ENCODE data around the gene IKZF2.

DNA sequence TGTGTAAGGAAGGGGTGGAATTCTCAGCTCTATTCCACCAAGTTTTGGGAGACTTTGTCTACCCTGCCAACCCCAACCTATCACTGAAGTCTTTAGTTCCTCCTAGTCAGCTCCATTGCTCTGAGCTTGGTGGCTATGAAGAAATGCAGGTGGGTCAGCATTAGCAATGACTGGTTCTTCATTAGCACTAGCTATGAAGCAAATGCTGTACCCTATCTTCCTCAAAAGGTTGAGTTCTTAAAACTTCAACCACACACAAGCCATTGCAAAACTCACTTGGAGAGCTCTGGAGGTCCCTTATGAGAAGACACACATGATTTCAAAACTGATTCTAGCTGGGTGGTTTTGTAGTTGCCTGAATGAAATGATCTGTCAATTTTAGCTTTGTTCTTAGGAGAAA, 193.8 kb downstream of the IKZF2 start:
- TF ChIP-seq, protein P1, sequence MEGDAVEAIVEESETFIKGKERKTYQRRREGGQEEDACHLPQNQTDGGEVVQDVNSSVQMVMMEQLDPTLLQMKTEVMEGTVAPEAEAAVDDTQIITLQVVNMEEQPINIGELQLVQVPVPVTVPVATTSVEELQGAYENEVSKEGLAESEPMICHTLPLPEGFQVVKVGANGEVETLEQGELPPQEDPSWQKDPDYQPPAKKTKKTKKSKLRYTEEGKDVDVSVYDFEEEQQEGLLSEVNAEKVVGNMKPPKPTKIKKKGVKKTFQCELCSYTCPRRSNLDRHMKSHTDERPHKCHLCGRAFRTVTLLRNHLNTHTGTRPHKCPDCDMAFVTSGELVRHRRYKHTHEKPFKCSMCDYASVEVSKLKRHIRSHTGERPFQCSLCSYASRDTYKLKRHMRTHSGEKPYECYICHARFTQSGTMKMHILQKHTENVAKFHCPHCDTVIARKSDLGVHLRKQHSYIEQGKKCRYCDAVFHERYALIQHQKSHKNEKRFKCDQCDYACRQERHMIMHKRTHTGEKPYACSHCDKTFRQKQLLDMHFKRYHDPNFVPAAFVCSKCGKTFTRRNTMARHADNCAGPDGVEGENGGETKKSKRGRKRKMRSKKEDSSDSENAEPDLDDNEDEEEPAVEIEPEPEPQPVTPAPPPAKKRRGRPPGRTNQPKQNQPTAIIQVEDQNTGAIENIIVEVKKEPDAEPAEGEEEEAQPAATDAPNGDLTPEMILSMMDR (IDR thresholded peaks at IDR 0.05 in 8 of 11, conservative IDR thresholded peaks at IDR 0.05 in 3 of 11), result no peak
- TF ChIP-seq POLR2AphosphoS5 (IDR thresholded peaks at IDR 0.05), result no peak

Measured in spleen (tissue), 7 donors.